ENCODE measurements around the gene RPP25L. TPM values are rescaled to one million over a fixed set of nuclear protein-coding genes. Genes with fewer than 3 reads are reported as not detected.
A peak's percentile ranks its signal among the peaks of the same experiment; 100 is the strongest.

RPP25L gene
- total and polyA plus RNA-seq, 9 of the 15 experiments (the other 6 are each of a cell fraction or from before 2014, with no cell fraction given) = 16.3 to 43.7 (median 29.0) TPM

GRCh38 chr9:34620061-34620994 is 8.4 kb upstream of the RPP25L start, which contains the start of gene DCTN3:
DCTN3 (minus strand) TSS chr9:34620495; CDS start chr9:34620464, 31 bp downstream.
- WGBS (ENCODE audit: insufficient coverage, low coverage, missing lambda C conversion rate) = 6% methylated on average over 32 of the region's 43 CpGs
- POLR2A ChIA-PET = interaction anchor here (0.6 to 0.9 kb wide), 5 partner anchors 9 to 1705 kb away, joined by 3 to 4 read pairs (median 3); partner anchors contain the start of genes GALT and RPP25L
- intact Hi-C loops (cut with micrococcal nuclease) = no loop called here
- TF ChIP-seq YBX1 (IDR thresholded peaks at IDR 0.05) = no peak
- peak; percentile 81 for TF ChIP-seq RBFOX2 (IDR thresholded peaks at IDR 0.05; ENCODE audit: low read depth, low read length)
- TF ChIP-seq CREB1 (IDR thresholded peaks at IDR 0.05) = peak; percentile 73
- TF ChIP-seq CREB1 (CRISPR knock-in tag; IDR thresholded peaks at IDR 0.05) = peak; percentile 84
- TF ChIP-seq XRCC5 (IDR thresholded peaks at IDR 0.05; ENCODE audit: low read depth, low read length) = no peak
- no peak for TF ChIP-seq STAG1 (CRISPR knock-in tag; IDR thresholded peaks at IDR 0.05; ENCODE audit: borderline replicate concordance)
- no peak; the same call in 1 of the 2 replicates for TF ChIP-seq ETV1 (tag; conservative IDR thresholded peaks at IDR 0.05; ENCODE audit: low read depth)
- TF ChIP-seq NFE2 (IDR thresholded peaks at IDR 0.05; ENCODE audit: low read depth) = no peak
- TF ChIP-seq MTA3 (IDR thresholded peaks at IDR 0.05; ENCODE audit: borderline replicate concordance) = no peak
- no peak for TF ChIP-seq CEBPG (CRISPR knock-in tag; IDR thresholded peaks at IDR 0.05)
- TF ChIP-seq CEBPG (tag; conservative IDR thresholded peaks at IDR 0.05 in 1 of 2, IDR thresholded peaks at IDR 0.05 in 1 of 2) = no peak
- TF ChIP-seq SRSF1 (IDR thresholded peaks at IDR 0.05; ENCODE audit: low read depth, low read length) = no peak
- TF ChIP-seq MAFG (tag; conservative IDR thresholded peaks at IDR 0.05) = no peak
- no peak for TF ChIP-seq CREB5 (CRISPR knock-in tag; IDR thresholded peaks at IDR 0.05)
- TF ChIP-seq GTF3C2 (IDR thresholded peaks at IDR 0.05; ENCODE audit: borderline replicate concordance, extremely low read depth, insufficient read length) = no peak
- no peak for TF ChIP-seq SP1 (CRISPR knock-in tag; IDR thresholded peaks at IDR 0.05)
- no peak for TF ChIP-seq NR2C1 (IDR thresholded peaks at IDR 0.05)
- no peak for TF ChIP-seq NR2C1 (tag; IDR thresholded peaks at IDR 0.05)
- TF ChIP-seq WHSC1 (IDR thresholded peaks at IDR 0.05; ENCODE audit: low read length) = no peak

More at GRCh38 chr9:34620061-34620994, 8.4 kb upstream of the RPP25L start, which contains the start of gene DCTN3:
- TSS peak; percentile 65 for BruUV-seq (replicated peaks)
- Histone ChIP-seq H3K79me2 (ENCODE audit: control insufficient read depth, insufficient read depth, low read length) (no peaks in the 10 kb centered on the region; the same call in 2 of the 3 replicates), H3K36me3 (ENCODE audit: control insufficient read depth, insufficient read depth, low read length) (peaks cover 13% of the 10 kb centered on the region; the same call in 1 of the 3 replicates), H3K4me1 (replicated peaks in 1 of 2; ENCODE audit: control insufficient read depth in 2 of 2, insufficient read depth in 2 of 2, low read length in 2 of 2) (peaks cover 5 to 11% of the 10 kb centered on the region in 2 experiments; a peak in 3 of 5 replicates), H4K20me1 (replicated peaks; ENCODE audit: control insufficient read depth, insufficient read depth, low read length) (no peaks in the 10 kb centered on the region), H3K9ac (ENCODE audit: insufficient read depth in 1 of 2, low read depth in 2 of 2, low read length in 2 of 2) (peak within 1 kb of the TSS; percentile 55 to 89), H2AFZ (ENCODE audit: low read depth, low read length) (peak within 1 kb of the TSS; percentile 98), H3K9me1 (ENCODE audit: control insufficient read depth, insufficient read depth, low read length) (no peaks in the 10 kb centered on the region), H3K4me3 (peak within 1 kb of the TSS; percentile 65), H3K9me3 (replicated peaks; ENCODE audit: control insufficient read depth, insufficient read depth, low read depth, low read length) (no peaks in the 10 kb centered on the region), H3K4me2 (ENCODE audit: insufficient read depth, low read length) (peak within 1 kb of the TSS; percentile 83), H3K27me3 (ENCODE audit: control insufficient read depth in 2 of 2, insufficient read depth in 2 of 2, low read length in 2 of 2) (peaks cover 0 to 7% of the 10 kb centered on the region in 2 experiments; a peak in 3 of 5 replicates), H3K27ac (ENCODE audit: extremely low read depth, low read depth, low read length) (peak within 1 kb of the TSS; percentile 1; the same call in 1 of the 3 replicates)
- CTCF ChIA-PET (ENCODE audit: low intra/inter-chr PET ratio) = no interaction called here
- ATAC-seq = peak; percentile 99
- peak; percentile 100 for FAIRE-seq
- DNase-seq (ENCODE audit: extremely low read depth in 1 of 4, low spot score in 3 of 4) = peak; percentile 88 to 94 (median 91)
- in situ Hi-C loops (cut with MboI) = no loop called here

Data from K562 (cell line).